Measurements from ENCODE around the gene UBE2L5. TPM values are rescaled to one million over a fixed set of nuclear protein-coding genes. Genes with fewer than 3 reads are reported as not detected.
A peak's percentile ranks its signal among the peaks of the same experiment; 100 is the strongest.
"Not testable (repeated sequence)": the region's sequence is repeated elsewhere in the genome, so short reads cannot be mapped to it uniquely, and the experiment has no call there.

Gene UBE2L5
- total RNA-seq, 1 donor from 2014 or later = 0.42 TPM

GRCh38 chr13:30440910-30441703, 18.8 kb downstream of the UBE2L5 start:
- H3K27ac Mint-ChIP-seq = peak overlapping the region; percentile 85
- TF ChIP-seq CTCF (IDR thresholded peaks at IDR 0.05) = no peak
- peaks cover 59% of the 10 kb centered on the region for H3K4me1 Mint-ChIP-seq
- ChIA-PET POLR2A (interaction anchor here (0.6 to 3.8 kb wide), 8 partner anchors 9 to 67 kb away, joined by 4 to 33 read pairs (median 5); no protein-coding TSS in a partner anchor), CTCF (interaction anchor here (1.0 to 1.3 kb wide), 2 partner anchors 17 to 308 kb away, joined by 3 to 4 read pairs; no protein-coding TSS in a partner anchor)
- ATAC-seq (ENCODE audit: low read depth) (peak; percentile 5), DNase-seq (no peak)
- no peaks in the 10 kb centered on the region for H3K36me3 Mint-ChIP-seq (ENCODE audit: low read depth)
- H3K9me3 Mint-ChIP-seq = no peaks in the 10 kb centered on the region
- intact Hi-C loops (cut with micrococcal nuclease) = no loop called here
- no peaks in the 10 kb centered on the region for H3K27me3 Mint-ChIP-seq
- peak overlapping the region; percentile 51 for H3K4me3 Mint-ChIP-seq

GRCh38 chr13:30442926-30443325, 20.6 kb downstream of the UBE2L5 start:
- Mint-ChIP-seq H3K9me3 (no peaks in the 10 kb centered on the region), H3K27me3 (no peaks in the 10 kb centered on the region), H3K27ac (peak overlapping the region; percentile 97), H3K36me3 (ENCODE audit: low read depth) (no peaks in the 10 kb centered on the region), H3K4me3 (peak overlapping the region; percentile 73), H3K4me1 (peaks cover 73% of the 10 kb centered on the region)
- no peak for ATAC-seq (ENCODE audit: low read depth)
- intact Hi-C loops (cut with micrococcal nuclease) = loop anchor here (1.0 kb wide), 1 partner anchor 13 kb away; no protein-coding TSS in a partner anchor
- no peak for TF ChIP-seq CTCF (IDR thresholded peaks at IDR 0.05)
- no peak for DNase-seq
- ChIA-PET POLR2A (interaction anchor here (0.8 to 5.6 kb wide), 12 partner anchors 13 to 310 kb away, joined by 3 to 120 read pairs (median 14); partner anchors contain the start of genes UBE2L5 and USPL1), CTCF (interaction anchor here (1.3 to 1.4 kb wide), 3 partner anchors 13 to 21 kb away, joined by 4 to 8 read pairs (median 5); no protein-coding TSS in a partner anchor)

- not testable (repeated sequence) for H3K27me3 Mint-ChIP-seq; H3K36me3 Mint-ChIP-seq (ENCODE audit: low read depth); H3K9me3 Mint-ChIP-seq; DNase-seq; ATAC-seq (ENCODE audit: low read depth)
- intact Hi-C loops (cut with micrococcal nuclease) = loop anchor here (1.0 kb wide), 1 partner anchor 13 kb away; no protein-coding TSS in a partner anchor
- ChIA-PET POLR2A (interaction anchor here (0.6 to 5.6 kb wide), 22 partner anchors 9 to 311 kb away, joined by 3 to 120 read pairs (median 9); partner anchors contain the start of genes HMGB1, KATNAL1, UBE2L5 and USPL1), CTCF (interaction anchor here (1.0 to 1.5 kb wide), 8 partner anchors 12 to 311 kb away, joined by 3 to 8 read pairs (median 4); partner anchors contain the start of gene UBE2L5)
- Mint-ChIP-seq H3K27ac (peak overlapping the region; percentile 97), H3K4me1 (peaks cover 74% of the 10 kb centered on the region), H3K4me3 (peak overlapping the region; percentile 79)
Measured at GRCh38 chr13:30443491-30443890, 21.2 kb downstream of the UBE2L5 start.

- Mint-ChIP-seq H3K27me3 (no peaks in the 10 kb centered on the region), H3K36me3 (ENCODE audit: low read depth) (no peaks in the 10 kb centered on the region), H3K27ac (peak overlapping the region; percentile 97), H3K9me3 (no peaks in the 10 kb centered on the region), H3K4me3 (peak overlapping the region; percentile 79), H3K4me1 (peaks cover 72% of the 10 kb centered on the region)
- peak; percentile 76 for DNase-seq
- CTCF ChIA-PET = interaction anchor here (1.0 to 1.5 kb wide), 8 partner anchors 13 to 311 kb away, joined by 3 to 8 read pairs (median 4); partner anchors contain the start of gene UBE2L5
- peak; percentile 88 for ATAC-seq (ENCODE audit: low read depth)
- intact Hi-C loops (cut with micrococcal nuclease) = loop anchor here (1.0 kb wide), 6 partner anchors 9 to 73 kb away; partner anchors contain the start of gene UBE2L5
- TF ChIP-seq CTCF (IDR thresholded peaks at IDR 0.05) = no peak
- POLR2A ChIA-PET = interaction anchor here (0.6 to 5.6 kb wide), 22 partner anchors 9 to 311 kb away, joined by 3 to 120 read pairs (median 9); partner anchors contain the start of genes HMGB1, KATNAL1, UBE2L5 and USPL1
Measured at GRCh38 chr13:30443957-30444404, 21.7 kb downstream of the UBE2L5 start.

- ChIA-PET POLR2A (interaction anchor here (0.6 to 5.6 kb wide), 22 partner anchors 10 to 188 kb away, joined by 3 to 120 read pairs (median 6); partner anchors contain the start of genes UBE2L5 and USPL1), CTCF (interaction anchor here (1.1 to 1.5 kb wide), 5 partner anchors 9 to 314 kb away, joined by 3 to 5 read pairs (median 4); no protein-coding TSS in a partner anchor)
- no peak for TF ChIP-seq CTCF (IDR thresholded peaks at IDR 0.05)
- peaks cover 64% of the 10 kb centered on the region for H3K4me1 Mint-ChIP-seq
- peak overlapping the region; percentile 90 for H3K4me3 Mint-ChIP-seq
- H3K27ac Mint-ChIP-seq = peak overlapping the region; percentile 97
- H3K9me3 Mint-ChIP-seq = no peaks in the 10 kb centered on the region
- ATAC-seq (ENCODE audit: low read depth) (no peak), DNase-seq (no peak)
- intact Hi-C loops (cut with micrococcal nuclease) = no loop called here
- H3K36me3 Mint-ChIP-seq (ENCODE audit: low read depth) = peaks cover 2% of the 10 kb centered on the region
- H3K27me3 Mint-ChIP-seq = no peaks in the 10 kb centered on the region
Measured at GRCh38 chr13:30446126-30446500, 23.8 kb downstream of the UBE2L5 start.

Measured in activated B cell treated with CpG ODN at 0.5 μM for 24 hours (primary cell).